GM21723 (cell line): ENCODE data around the gene PPP1R2B.

Experiments used
- ATAC-seq: cut with Tn5 transposase; IDR thresholded peaks from one replicate; pipeline ENCODE4 v1.9.1; 2021; ENCODE audit warnings: mild to moderate bottlenecking, moderate library complexity; ENCODE audit not compliant: unreplicated experiment

The PPP1R2B gene

GRCh38 chr5:156871212-156871611 is 21.1 kb downstream of the PPP1R2B start:
- no peak for ATAC-seq

GRCh38 chr5:156879665-156880285 is 29.7 kb downstream of the PPP1R2B start:
- ATAC-seq: peak; percentile 94

- ATAC-seq: no peak
These were observed 33.3 kb downstream of the PPP1R2B start for GRCh38 chr5:156883316-156883875.

- no peak for ATAC-seq
These were observed 38.4 kb downstream of the PPP1R2B start for GRCh38 chr5:156888520-156888919.

- ATAC-seq: no peak
These were observed 42.1 kb downstream of the PPP1R2B start for GRCh38 chr5:156892223-156892622.

- no peak for ATAC-seq
These were observed 42.8 kb downstream of the PPP1R2B start for GRCh38 chr5:156892864-156893263.

GRCh38 chr5:156893517-156893916 is 43.4 kb downstream of the PPP1R2B start:
- peak; percentile 71 for ATAC-seq

- no peak for ATAC-seq
These were observed 46.5 kb downstream of the PPP1R2B start for GRCh38 chr5:156896546-156896945.
